ENCODE measurements around the gene TMSB15C.

The TMSB15C gene

GRCh38 chrX:104045642-104046041 is 30.4 kb downstream of the TMSB15C start:
- DNase-seq = no peak

GRCh38 chrX:104041003-104041402 is 35.0 kb downstream of the TMSB15C start:
- DNase-seq = no peak

- DNase-seq = no peak
Observed at GRCh38 chrX:104039689-104040505, 36.1 kb downstream of the TMSB15C start, which contains the start of gene H2BW2. Gene H2BW2, plus strand, starts transcription at chrX:104039956. Its CDS starts 39 bp downstream, at chrX:104039995.
